ENCODE data around the gene EYS.

DNA sequence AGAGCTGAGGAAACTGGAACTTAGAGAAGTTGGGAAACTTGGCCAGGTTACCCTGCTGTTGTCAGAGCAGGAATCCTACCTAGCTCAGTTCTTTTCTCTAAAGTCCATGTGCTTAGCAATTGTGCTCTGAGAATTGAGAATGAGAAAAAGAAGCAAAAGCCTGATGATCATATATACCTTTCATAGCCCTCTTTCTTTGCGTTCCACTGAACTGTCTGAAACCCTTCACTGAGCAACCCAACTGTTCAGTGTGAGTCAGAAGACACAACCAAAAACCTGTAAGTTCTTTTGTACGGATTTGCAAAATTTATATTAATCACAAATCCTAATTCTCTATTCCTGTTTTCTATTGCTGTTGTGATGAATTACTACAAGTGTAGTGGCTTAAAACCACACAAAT, 1990.9 kb downstream of the EYS start:
- TF ChIP-seq, protein P1, sequence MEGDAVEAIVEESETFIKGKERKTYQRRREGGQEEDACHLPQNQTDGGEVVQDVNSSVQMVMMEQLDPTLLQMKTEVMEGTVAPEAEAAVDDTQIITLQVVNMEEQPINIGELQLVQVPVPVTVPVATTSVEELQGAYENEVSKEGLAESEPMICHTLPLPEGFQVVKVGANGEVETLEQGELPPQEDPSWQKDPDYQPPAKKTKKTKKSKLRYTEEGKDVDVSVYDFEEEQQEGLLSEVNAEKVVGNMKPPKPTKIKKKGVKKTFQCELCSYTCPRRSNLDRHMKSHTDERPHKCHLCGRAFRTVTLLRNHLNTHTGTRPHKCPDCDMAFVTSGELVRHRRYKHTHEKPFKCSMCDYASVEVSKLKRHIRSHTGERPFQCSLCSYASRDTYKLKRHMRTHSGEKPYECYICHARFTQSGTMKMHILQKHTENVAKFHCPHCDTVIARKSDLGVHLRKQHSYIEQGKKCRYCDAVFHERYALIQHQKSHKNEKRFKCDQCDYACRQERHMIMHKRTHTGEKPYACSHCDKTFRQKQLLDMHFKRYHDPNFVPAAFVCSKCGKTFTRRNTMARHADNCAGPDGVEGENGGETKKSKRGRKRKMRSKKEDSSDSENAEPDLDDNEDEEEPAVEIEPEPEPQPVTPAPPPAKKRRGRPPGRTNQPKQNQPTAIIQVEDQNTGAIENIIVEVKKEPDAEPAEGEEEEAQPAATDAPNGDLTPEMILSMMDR (IDR thresholded peaks at IDR 0.05; ENCODE audit: low read depth, low read length, poor library complexity, severe bottlenecking) = no peak
- TF ChIP-seq EZH2phosphoT487 (IDR thresholded peaks at IDR 0.05; ENCODE audit: borderline replicate concordance, low read length) = no peak
